NOMO-1 treated with dmso at 0.1 percent for 144 hours (cell line): ENCODE data around the gene TREML4.

ENCODE experiments used
- DNase-seq: peaks from one replicate; lab custom pipeline; 2025; ENCODE audit not compliant: unreplicated experiment; lab: John Stamatoyannopoulos, UW

TREML4 gene

GRCh38 chr6:41283600-41283999 is 55.5 kb downstream of the TREML4 start:
- no peak for DNase-seq

DNA sequence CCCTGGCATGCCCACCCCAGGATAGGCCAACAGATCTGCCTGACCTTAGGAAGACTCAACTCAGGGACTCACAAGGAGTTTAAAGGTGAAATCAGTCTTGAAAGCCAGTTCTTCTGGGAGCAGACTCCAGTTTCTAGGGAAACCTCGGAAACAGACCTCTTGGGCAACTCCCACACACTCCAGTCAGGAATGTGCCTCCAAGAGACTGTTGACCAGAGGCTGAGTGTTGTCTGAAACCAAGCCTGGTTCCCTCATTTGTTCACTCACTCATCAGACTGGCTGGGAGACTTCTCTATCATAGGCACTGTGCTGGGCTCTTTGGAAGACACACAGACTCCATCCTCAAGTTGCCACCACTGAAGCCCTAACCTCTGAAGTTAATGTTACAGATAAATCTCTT is 56.6 kb downstream of the TREML4 start:
- DNase-seq, result no peak

GRCh38 chr6:41286544-41287346 is 58.6 kb downstream of the TREML4 start, which contains the start of gene TREM1:
TREM1 (minus strand) TSS chr6:41286682; CDS start chr6:41286655, 27 bp downstream.
- DNase-seq, result peak; percentile 56

DNA sequence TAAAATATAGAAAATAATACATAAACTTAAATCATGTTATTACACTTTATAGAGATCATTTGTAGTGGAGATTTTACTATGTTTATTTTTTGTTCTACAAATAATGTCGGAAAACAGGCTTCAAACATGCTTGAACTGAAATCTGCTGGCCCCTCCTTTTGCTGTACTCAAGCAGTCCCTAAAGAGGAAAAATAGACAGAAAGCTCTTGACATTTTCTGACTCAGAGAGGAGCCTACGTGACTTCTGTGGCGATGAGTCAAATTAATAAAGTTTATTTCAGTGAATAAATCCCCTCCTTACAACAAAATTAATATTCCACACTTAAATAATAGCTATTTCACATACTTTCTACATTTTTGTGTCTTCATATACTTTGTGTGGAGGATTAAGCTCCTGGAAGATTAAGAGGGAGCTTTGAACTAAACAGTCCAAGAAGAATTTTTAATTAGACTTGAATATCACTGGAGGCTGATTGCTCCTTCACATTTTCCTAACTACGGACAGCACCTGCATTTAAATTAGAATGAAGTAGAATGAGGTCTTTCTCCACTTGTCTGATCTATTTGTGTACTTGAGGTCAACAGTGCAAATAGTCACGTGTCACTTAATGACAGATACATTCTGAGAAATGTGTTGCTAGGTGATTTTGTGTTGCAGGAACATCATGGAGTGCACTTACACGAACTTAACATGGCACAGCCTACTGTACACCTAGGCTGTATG is 60.0 kb downstream of the TREML4 start:
- DNase-seq, result no peak
